Globus pallidus (tissue), 1 donor: ENCODE measurements around the gene ARMC8.

ENCODE experiments used
- DNase-seq: peaks from one replicate; pipeline ENCODE4 v3.0.0-alpha.2; 2015; ENCODE audit warnings: low spot score

Gene ARMC8

DNA sequence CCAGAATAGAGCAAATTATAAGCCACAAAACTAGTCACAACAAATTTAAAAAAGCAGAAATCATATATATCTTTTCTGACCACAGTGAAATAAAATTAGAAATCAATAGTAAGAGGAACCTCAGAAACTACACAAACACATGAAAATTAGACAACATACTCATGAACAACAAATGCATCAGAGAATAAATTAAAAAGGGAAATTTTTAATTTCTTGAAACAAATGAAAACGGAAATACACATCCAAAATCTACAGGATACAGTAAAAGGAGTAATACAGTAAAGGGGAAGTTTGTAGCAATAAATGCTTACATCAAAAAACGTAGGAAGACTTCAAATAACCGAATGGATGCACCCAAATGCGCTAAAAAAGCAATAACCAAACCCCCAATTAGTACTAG, 123.4 kb downstream of the ARMC8 start:
- no peak for DNase-seq

- no peak for DNase-seq
Observed at GRCh38 chr3:138314751-138315150, 127.7 kb downstream of the ARMC8 start.

GRCh38 chr3:138317687-138318086, 130.6 kb downstream of the ARMC8 start:
- DNase-seq = no peak

DNA sequence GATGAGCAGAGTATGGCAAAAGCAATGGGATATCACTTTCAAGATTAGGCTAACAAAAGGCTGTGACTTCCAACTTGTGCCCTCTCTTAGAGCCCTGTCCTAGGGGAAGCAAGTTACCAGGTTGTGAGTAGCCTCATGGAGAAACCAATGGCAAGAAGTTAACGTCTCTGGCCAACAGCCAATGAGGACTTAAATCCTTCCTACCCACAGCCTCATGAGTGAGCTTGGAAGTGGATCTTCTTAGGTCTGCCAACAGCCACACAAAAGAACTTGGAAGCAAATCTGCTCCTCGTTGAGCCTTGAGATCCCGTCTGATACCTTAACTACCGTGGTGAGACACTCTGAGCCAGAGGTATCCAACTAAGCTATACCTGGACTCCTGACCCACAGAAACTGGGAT, 136.9 kb downstream of the ARMC8 start:
- no peak for DNase-seq

DNA sequence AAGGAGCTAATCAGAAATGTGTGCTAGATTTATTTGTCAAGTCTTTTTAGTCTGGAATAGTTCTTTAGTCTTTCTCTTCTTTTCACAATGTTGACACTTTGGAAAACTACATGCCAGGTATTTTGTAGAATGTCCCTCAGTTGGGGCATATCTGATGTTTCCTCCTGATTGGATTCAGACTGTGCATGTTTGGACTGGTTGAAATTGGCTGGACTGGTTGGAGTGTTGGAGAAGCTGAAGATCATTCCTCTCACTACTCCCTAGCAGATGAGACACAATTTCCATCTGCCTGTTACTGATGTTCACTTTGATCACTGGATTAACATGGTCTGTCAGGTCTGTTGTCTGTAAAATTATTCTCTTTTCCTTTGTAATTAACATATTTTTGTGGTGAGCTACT, 138.9 kb downstream of the ARMC8 start:
- DNase-seq = no peak

DNA sequence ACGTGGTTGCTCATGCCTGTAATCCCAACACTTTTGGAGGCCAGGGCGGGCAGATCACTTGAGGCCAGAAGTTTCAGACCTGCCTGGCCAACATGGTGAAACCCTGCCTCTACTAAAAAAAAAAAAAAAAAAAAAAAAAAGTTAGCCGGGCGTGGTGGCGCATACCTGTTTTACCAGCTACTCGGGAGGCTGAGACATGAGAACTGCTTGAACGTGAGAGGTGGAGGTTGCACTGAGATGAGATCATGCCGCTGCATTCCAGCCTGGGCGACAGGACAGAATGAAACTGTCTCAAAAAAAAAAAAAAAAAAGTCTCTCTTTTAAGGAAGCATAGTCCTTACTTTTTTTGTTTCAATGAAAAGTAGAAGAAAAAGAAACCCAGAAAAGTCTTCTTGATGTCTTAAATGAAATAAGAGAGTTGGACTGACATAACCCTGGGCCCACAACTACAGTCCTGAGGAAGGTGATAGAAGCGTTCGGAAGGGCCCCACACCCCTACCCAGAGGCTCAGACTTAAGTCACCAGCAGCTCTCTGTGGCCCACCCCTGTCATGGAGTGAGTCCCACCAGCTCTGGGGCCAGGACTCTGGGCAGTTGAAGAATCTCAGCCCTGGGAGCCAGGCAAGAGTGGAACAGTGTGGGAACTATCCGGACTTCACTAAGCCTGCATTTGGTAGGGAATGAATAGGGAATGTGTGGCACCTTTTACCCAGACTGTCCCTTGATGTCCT, 139.9 kb downstream of the ARMC8 start:
- no peak for DNase-seq

GRCh38 chr3:138327831-138328230, 140.7 kb downstream of the ARMC8 start:
- no peak for DNase-seq

DNA sequence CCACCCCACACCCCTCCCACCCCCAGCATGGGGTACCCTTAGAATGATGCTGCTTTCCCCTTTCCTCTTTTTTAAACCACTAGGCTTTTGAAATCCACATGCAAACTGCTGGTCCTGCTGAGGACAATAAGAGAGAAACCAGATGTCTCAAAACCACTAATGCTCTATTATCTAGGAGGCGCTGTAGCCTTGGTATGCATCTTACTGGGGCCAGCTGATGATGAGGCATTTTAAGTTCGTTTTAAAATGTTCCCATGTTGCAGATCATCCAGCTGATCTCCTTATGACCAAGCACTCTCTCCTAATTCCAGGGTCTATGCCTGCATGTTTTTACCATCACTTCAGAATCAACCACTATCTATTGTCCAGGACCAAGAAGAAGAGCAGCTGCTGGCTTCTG, 141.2 kb downstream of the ARMC8 start:
- DNase-seq = no peak

DNA sequence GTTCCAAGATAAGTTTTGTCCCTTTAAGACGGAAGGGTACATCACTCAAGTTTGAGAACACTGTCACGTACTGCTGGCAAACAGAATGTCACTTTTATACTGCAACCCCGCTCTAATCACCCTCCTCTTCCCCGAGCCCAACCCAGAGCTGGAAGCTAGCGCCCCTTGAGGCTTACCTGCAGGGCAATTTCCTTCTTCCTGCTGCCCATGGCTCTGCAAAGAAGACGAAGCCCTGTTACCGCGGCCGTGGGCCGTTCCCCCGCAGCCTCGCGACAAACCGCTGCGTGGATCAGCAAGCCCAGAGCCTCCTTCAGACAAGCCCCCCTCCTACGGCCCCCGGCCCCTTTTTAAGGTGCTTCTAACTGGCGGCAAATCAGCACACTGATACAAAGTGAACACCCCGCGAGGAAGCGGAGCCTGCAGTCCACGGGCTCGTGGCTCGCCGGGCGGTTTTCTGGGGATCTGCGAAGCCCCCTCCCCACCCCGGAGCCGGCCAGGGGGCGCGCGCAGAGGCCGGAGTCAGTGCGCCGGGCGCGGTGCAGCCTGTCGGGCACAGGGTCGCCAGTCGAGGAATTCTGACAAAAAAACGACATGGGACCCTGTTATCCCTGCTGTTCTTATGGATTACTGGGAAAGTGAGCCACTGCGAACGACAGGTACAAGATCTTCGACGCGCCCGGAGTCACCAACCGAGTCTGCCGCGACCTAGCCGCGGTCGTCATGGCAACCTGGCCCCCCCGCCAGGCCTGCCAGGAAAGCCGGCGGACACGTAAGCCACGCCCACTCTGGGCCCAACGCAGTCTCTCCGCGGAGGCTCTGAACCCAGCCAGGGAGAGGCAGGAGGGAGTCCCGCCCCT, 142.3 kb downstream of the ARMC8 start, which contains the start of gene NME9:
Gene NME9 (minus strand): TSS at position 725 of the 857 bp plus-strand sequence. CDS start 516 bp downstream, at position 209.
- peak; percentile 82 for DNase-seq

GRCh38 chr3:138329984-138330293, 142.8 kb downstream of the ARMC8 start:
- no peak for DNase-seq

GRCh38 chr3:138331143-138331894, 144.2 kb downstream of the ARMC8 start:
- DNase-seq = no peak

DNA sequence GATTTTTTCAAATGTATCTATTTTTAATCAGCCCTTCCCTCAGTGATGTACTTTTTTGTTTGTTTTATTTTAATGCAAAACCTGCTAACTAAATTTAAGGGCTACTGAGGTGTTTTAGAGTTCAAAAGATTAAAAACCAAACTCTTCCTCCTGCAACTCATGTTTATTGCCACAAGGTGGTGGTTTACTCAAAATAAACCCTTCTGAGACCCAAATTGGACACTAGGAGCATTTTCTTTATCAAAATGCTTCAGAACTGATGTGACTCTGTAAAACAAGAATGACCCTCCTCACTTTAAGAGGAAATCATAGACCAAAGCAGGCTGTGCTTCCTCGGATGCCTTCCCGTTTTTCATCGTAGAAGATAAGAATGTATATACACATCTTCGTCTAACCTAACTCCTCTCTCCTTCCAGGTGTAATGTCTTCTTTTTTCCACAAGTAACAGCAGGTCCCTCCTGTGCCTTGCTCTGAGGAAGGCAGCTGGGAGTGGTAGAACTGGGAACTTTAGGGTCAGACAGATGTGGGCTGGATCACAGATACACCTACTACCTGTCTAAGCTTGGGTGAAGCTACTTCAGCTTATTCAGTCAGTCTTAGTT, 145.5 kb downstream of the ARMC8 start:
- DNase-seq = peak; percentile 48

GRCh38 chr3:138334608-138335007, 147.5 kb downstream of the ARMC8 start:
- no peak for DNase-seq

- no peak for DNase-seq
Observed at GRCh38 chr3:138336454-138336999, 149.4 kb downstream of the ARMC8 start.

- no peak for DNase-seq
Observed at GRCh38 chr3:138338244-138338643, 151.1 kb downstream of the ARMC8 start.

- DNase-seq = no peak
Observed at GRCh38 chr3:138338811-138339210, 151.7 kb downstream of the ARMC8 start.

GRCh38 chr3:138340511-138340910, 153.4 kb downstream of the ARMC8 start:
- no peak for DNase-seq

DNA sequence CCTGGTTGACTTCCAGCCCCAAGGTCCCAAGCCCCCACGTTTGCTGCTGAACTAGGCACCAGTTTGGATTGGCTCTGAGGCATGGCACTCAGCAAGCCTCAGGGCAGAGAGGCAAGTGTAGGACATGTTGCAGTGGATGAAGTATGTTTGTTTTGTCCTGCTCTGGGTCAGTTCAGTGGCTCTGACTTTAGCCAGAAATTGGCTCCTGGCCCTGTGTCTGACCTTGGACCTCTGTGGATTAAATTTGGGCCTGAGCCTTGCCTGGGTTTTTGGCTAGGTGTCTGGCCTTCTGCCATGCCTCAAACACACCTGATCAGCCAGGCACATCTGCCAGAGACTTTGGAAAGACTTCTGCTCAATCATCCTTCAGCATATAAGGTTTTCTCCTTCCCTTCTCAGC, 157.7 kb downstream of the ARMC8 start:
- DNase-seq = no peak
